22Rv1 (cell line): ENCODE results near the gene GUCD1.

Experiments used
- CTCF ChIP-seq: fragments of 450-650 bp; IDR thresholded peaks from 2 replicates; pipeline ENCODE4 v1.5.1; 2017; ENCODE audit warnings: mild to moderate bottlenecking
- ZFX ChIP-seq: fragments of 450-650 bp; IDR thresholded peaks from 2 replicates; pipeline ENCODE4 v1.6.1; 2017; ENCODE audit warnings: antibody characterized with exemption, borderline replicate concordance

GRCh38 chr22:24526191-24526590 lies 28.7 kb downstream of the GUCD1 start:
- TF ChIP-seq CTCF (no peak), ZFX (no peak)
